Activated CD8-positive, alpha-beta memory T cell treated with anti-CD3 and anti-CD28 coated beads, Interleukin-2, amount 50 U/mL, for 24 hours (primary cell): ENCODE measurements around the gene ARPP19.
"Not testable (repeated sequence)": the region's sequence is repeated elsewhere in the genome, so short reads cannot be mapped to it uniquely, and the experiment has no call there.

Experiments used
- DNase-seq: peaks from one replicate; pipeline ENCODE4 v3.0.0-alpha.2; 2020; ENCODE audit errors: extremely low read depth

The ARPP19 gene

DNA sequence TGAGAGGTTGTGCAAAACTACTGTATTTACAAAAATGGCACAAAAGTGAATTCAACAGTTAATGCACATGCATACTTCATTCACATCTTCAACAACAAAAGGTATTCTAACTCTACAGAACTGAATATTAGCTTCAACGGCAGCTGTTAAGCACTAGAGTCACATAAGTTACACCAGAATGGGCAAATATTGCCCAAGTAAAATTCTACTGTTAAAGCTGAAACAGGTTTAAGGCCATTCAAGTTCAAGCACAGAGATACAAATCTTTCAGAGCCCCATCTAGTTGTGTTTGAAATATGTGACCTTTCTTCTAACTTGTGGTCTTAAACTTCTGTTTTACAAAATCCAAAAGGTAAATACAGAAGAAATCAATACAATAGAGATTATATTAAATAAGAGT lies 17.6 kb downstream of the ARPP19 start:
- not testable (repeated sequence) for DNase-seq

GRCh38 chr15:52546031-52546751 lies 22.6 kb downstream of the ARPP19 start:
- DNase-seq = no peak

DNA sequence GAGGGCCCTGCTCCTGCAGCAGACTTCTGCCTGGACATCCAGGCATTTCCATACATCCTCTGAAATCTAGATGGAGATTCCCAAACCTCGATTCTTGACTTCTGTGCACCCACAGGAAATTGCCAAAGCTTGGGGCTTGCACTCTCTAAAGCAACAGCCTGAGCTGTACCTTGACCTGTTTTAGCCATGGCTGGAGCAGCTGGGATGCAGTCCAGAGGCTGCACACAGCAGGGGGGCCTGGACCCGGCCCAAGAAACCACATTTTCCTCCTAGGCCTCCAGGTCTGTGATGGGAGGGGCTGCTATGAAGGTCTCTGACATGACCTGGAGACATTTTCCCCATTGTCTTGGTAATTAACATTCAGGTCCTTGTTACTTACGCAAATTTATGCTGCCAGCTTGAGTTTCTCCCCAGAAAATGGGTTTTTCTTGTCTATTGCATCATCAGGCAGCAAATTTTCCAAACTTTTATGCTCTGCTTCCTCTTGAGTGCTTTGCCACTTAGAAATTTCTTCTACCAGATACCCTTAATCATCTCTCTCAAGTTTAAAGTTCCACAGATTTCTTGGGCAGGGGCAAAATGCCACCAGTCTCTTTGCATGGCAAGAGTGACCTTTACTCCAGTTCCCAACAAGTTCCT lies 28.3 kb downstream of the ARPP19 start:
- DNase-seq = no peak

DNA sequence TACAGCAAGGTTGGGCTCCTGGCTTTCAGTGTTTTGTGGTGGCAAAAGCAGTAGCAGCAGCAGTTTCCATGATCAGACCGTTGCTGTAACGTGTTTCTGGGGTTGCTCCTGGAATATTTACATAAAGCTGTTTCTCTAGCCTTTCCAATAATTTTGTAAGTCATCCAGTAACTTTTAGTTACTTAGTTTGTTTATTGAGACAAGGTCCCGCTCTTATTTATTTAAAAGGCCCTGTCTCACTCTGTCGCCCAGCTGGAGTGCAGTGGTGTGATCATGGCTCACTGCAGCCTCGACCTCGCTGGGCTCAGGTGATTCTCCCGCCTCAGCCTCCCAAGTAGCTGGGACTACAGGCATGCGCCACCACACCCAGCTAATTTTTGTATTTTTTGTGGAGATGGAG lies 31.4 kb downstream of the ARPP19 start:
- no peak for DNase-seq

DNA sequence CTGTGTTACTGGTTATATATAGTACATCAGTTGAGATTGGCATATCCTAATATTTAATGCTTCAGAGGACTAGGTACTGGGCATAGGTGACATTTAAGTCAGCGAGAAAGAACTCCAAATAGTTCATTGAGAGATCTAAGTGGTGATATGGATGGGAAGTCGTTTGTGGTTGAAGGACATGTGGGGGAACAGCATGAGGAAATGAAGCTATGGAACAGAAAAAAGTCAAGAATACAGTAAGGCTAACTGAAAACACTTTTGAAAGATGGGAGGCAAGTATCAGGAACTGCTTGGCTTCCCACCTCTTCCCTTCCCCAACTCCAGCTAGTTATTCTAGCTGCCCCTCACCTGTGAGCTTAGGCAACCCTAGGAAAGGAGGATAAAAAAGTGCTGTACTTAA lies 36.4 kb downstream of the ARPP19 start:
- no peak for DNase-seq

DNA sequence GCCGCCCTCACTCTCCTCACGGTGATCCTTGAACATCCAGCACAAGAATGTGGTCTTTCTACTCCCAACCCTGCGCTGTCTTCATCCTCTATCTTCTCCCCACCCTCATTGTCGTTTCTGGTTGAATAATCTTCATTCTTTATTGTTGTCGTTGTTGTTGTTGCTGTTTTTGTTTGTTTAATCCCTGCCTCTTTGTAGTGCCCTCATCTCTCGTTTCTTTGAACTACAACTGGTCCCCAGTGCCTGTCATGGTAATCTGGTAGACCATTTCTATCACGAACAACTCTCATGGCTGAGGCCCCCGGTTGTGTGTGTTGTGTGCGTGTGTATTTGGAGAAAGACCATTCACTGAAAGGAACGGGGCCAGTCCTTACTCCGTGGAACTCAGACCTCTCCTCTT lies 38.9 kb downstream of the ARPP19 start:
- no peak for DNase-seq

DNA sequence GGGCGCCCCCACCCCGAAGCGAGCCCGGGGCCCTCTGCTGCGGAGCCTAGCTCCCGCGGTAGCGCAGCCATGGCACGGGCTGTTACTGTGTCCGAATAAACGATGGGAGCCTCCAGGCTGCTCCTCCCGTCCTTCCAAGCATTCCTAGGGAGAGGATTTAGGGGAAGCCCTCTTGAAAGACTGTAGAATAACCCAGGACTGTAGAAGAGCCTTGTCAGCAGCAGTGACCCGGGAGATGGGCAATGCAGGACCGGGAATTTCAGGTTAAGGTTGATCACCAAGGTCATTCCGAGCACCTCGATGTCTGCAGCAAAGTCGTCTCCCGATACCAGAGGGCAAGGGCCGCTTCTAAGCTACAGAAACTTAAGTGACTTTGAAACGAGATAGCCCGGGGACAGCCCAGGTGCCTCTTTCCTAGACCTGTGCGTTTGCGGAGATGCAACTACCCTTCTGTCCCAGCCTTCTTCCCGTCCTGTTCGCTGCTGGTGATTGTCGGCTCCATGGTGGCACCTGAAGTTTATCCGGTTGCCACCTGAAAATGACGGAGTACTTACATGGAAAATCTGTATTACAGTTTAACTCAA lies 39.4 kb downstream of the ARPP19 start:
- DNase-seq = peak; percentile 7

GRCh38 chr15:52528564-52529340 lies 40.1 kb downstream of the ARPP19 start, which contains the start of gene MYO5A:
MYO5A (minus strand) TSS chr15:52528880; CDS start chr15:52528806, 74 bp downstream.
- DNase-seq = peak; percentile 33

- DNase-seq = no peak
Observed at GRCh38 chr15:52527911-52528563, 40.8 kb downstream of the ARPP19 start.

DNA sequence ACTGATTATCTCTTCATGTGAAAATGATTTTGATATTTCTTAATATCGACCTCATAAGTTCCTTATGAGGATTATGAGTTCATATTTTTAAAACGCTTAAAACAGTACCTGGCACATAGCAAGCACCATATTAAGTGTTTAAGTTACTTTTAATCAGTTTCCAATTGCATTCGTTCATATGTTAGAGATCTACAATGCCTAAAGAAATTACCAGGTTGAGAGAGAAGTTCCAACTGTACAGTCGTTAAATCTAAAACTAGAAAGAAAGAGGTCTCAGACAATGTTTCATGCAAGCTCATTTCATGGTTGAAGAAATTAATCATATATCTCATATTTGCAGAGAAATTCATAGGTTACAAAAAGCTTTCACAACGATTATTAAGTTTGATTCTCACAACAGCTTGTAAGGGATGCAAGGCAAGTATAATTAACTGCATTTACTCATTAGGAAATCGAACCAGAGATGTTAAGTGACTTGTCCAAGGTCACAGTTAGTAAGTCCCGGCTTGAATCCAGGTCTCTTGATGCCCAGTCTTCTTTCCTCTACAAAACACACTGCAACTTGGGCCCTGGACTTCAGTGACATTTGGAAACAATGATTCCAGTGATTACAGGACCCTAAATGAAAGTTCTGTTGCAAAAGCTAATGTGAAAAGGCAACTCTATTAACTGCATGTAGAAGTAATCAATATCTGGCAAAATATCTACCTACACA lies 41.5 kb downstream of the ARPP19 start:
- DNase-seq = no peak

DNA sequence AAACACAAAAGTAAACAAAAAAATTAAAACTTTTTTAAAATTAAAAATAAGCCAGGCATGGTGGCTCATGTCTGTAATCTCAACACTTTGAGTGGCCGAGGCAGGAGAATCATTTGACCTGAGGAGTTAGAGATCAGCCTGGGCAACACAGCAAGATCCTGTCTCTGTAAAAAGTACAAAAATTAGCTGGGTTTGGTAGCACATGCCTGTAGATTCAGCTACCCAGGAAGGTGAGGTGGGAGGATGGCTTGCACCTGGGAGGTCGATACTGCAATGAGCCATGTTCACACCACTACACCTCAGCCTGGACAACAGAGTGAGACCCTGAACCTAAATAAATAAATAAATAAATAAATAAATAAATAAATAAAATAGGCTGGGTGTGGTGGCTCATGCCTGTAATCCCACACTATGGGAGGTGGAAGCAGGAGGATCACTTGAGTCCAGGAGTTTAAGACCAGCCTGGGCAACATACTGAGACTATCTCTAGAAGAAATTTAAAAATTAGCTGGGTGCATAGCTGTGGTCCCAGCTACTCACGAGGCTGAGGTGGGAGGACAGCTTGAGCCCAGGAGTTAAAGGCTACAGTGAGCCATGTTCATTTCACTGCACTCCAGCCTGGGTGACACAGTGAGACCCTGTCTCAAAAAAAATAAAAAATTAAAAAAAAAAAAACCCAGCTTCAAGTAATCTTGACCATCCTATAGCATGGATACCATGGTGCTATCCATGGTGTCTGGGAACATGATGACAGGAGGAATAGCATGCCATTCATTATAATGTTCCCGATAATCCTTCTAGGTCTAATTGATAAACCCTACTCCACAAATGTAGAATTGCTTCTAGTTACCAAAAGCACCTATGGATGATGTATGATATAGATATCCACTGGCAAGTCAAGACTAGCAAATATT lies 44.4 kb downstream of the ARPP19 start:
- DNase-seq = no peak

DNA sequence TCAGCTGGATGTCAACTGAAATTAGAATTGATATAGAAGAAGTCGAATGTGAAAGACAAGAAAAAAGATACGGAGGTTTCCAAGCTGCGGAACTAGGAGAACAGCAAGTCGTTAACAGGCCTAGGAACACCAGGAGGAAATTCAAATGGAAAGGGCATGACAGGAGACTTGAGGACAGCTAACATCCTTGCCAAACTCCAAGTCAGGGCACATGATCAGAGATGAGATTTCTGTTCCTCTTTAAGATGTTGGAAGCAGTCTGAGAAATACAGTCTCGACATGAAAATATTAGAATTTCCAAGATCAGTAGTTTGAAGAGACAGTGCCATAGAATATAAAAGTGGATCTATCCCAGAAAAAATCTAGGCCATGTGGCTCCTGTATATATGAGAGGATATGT lies 45.2 kb downstream of the ARPP19 start:
- DNase-seq = no peak

DNA sequence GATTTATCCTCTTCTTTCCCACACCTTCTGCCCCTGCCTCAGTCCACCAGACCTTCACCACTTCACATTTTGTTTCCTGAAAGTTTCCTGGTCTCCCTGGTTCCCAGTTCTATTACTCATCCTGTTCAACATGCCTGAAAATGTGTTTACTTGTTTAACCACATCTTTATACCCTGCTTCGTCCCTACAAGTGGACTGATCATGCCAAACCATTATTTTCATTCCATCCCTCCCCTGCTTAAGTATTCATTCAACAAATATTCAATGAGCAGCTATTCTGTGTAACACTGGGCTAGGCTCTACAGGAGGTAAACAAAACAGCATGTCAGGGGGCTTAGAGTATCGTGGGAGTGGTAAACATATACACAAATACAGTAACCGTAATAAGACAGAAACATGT lies 45.6 kb downstream of the ARPP19 start:
- DNase-seq = no peak

DNA sequence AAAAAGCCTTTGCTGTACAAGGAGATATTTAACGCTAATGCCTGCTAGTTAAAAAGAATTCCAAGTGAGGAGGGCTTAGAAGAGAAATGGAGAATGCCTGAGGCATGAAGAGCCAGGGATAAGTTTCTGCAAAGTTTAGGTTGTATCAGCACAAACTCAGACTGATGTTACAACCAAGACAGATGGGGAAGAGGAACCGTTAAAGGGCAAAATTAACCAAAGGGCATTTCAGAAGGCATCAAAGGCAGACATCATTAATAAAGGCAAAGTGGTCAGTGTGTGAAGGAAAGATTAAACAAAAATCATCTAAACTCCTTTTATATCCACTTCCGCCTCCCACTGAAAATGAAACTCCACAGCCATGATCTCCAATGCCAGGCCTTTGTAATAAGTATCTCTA lies 47.1 kb downstream of the ARPP19 start:
- no peak for DNase-seq

DNA sequence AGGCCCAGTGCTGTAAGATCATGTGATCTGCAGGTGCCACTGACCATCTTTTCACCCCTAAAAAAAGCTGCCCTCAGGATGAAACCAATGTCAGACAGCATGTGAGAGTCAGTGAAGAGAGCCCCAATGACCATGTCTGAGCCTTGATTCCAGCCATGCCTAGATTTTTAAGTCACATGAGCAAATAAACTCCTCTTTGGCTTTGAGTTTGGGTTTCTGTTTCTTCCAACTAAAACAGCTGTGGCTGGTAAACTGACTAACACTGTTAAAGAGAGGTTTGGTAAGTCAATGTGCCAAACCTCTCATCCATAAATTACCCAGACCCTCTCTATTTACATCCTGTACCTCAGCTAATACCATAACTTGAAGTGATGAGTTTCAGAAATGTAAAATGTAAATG lies 48.4 kb downstream of the ARPP19 start:
- no peak for DNase-seq

DNA sequence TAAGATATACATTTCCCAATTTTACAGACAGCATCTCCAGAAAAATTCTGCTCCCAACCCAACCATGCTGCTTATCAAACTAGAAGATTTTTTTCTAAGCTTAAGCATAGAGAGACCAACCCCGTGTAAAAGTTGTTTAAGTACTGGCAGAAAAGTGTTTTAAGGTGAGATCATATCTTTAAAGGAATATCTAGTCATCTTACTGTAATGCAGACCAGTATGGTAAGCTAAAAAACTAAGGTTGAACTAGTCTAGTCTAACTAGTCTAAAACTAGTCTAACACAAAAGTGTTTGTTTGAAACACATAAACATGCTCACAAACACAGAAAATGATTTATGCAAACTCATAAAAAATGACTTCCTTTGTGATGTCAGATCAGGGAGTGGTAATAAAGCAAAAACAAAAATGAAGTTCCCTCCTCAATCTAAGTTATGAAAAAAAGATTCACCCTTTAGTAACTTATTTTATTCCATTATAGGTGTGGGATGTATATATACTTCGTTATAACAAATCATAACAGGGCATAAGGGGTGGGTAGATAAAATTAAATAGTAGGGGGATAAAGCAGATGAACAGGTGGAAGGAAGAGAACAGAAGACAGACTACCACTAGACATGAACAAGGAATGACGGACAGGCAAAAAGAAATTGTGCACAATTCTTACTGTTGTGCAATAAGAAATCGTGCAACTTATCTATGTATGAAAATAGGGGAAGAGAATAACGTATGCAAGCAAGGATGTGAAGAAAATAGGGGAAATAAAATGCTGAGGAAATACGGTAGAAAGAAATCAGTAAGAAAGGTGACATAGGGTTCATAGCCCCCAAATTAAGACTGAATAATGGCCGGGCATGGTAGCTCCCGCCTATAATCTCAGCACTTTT lies 50.1 kb downstream of the ARPP19 start:
- no peak for DNase-seq

GRCh38 chr15:52517014-52517413 lies 51.8 kb downstream of the ARPP19 start:
- DNase-seq = no peak

GRCh38 chr15:52515343-52515742 lies 53.5 kb downstream of the ARPP19 start:
- no peak for DNase-seq

- no peak for DNase-seq
Observed at GRCh38 chr15:52514482-52514881, 54.3 kb downstream of the ARPP19 start.
